HepG2 (cell line): Measurements from ENCODE around the gene C17orf58. TPM values are rescaled to one million over a fixed set of nuclear protein-coding genes. Genes with fewer than 3 reads are reported as not detected.

ENCODE experiments used
- ADNP ChIP-seq: sonication (generic); formaldehyde crosslinking; IDR thresholded peaks from 2 replicates; pipeline ENCODE4 v1.4.0; 2020; ENCODE audit warnings: missing genetic modification reagents
- GTF2F1 ChIP-seq: fragments of 150-350 bp; IDR thresholded peaks from 2 replicates; pipeline ENCODE4 v1.6.1; 2014; ENCODE audit warnings: low read length
- HNRNPH1 ChIP-seq: fragments of 200-400 bp; formaldehyde crosslinking; optimal IDR thresholded peaks from 2 replicates; pipeline ENCODE3; 2017; ENCODE audit warnings: mild to moderate bottlenecking, low read depth, low read length
- JUN ChIP-seq: sonication (generic); formaldehyde crosslinking; IDR thresholded peaks from 2 replicates; pipeline ENCODE4 v1.4.0; 2020; ENCODE audit warnings: mild to moderate bottlenecking, missing genetic modification reagents
- MYPOP ChIP-seq: sonication (generic); formaldehyde crosslinking; IDR thresholded peaks from 2 replicates; pipeline ENCODE4 v1.8.1; 2023; ENCODE audit warnings: mild to moderate bottlenecking, moderate library complexity, missing genetic modification reagents
- SIX1 ChIP-seq: sonication (generic); formaldehyde crosslinking; IDR thresholded peaks from 2 replicates; pipeline ENCODE4 v1.4.0; 2020; ENCODE audit warnings: missing genetic modification reagents, borderline replicate concordance
- TBL1XR1 ChIP-seq: fragments of 150-350 bp; IDR thresholded peaks from 2 replicates; pipeline ENCODE4 v1.6.1; 2014; ENCODE audit warnings: borderline replicate concordance, low read length; ENCODE audit not compliant: partially characterized antibody
- TEAD3 ChIP-seq: optimal IDR thresholded peaks from 2 replicates; pipeline ENCODE3; 2016; ENCODE audit warnings: borderline replicate concordance
- USF2 ChIP-seq, 2 experiments: sonication (generic) in 1 of 2; formaldehyde crosslinking in 1 of 2; IDR thresholded peaks; 2 replicates each; pipeline versions ENCODE4 v1.5.1 to v1.6.1; 2011 to 2020; ENCODE audit warnings: borderline replicate concordance in 1 of 2, low read depth in 1 of 2, low read length in 1 of 2, mild to moderate bottlenecking in 1 of 2, missing genetic modification reagents in 1 of 2, moderate library complexity in 1 of 2
- ZNF124 ChIP-seq: sonication (generic); formaldehyde crosslinking; IDR thresholded peaks from 2 replicates; pipeline ENCODE4 v1.4.0; 2020; ENCODE audit warnings: missing genetic modification reagents
- ZNF17 ChIP-seq: sonication (generic); formaldehyde crosslinking; IDR thresholded peaks from 2 replicates; pipeline ENCODE4 v1.5.0; 2020; ENCODE audit warnings: mild to moderate bottlenecking, missing genetic modification reagents
- ZNF18 ChIP-seq: sonication (generic); formaldehyde crosslinking; IDR thresholded peaks from 2 replicates; pipeline ENCODE4 v1.8.0; 2022; ENCODE audit warnings: mild to moderate bottlenecking, missing genetic modification reagents; ENCODE audit not compliant: insufficient replicate concordance
- ZNF362 ChIP-seq: sonication (generic); formaldehyde crosslinking; IDR thresholded peaks from 2 replicates; pipeline ENCODE4 v1.4.0; 2020; ENCODE audit warnings: missing genetic modification reagents, mild to moderate bottlenecking, borderline replicate concordance
- ZNF556 ChIP-seq: sonication (generic); formaldehyde crosslinking; IDR thresholded peaks from 2 replicates; pipeline ENCODE4 v1.4.0; 2020; ENCODE audit warnings: mild to moderate bottlenecking, missing genetic modification reagents, borderline replicate concordance
- ZNF580 ChIP-seq: IDR thresholded peaks from 2 replicates; pipeline ENCODE4 v1.6.1; 2016; ENCODE audit warnings: low read depth, borderline replicate concordance
- ZNF691 ChIP-seq: sonication (generic); formaldehyde crosslinking; IDR thresholded peaks from 2 replicates; pipeline ENCODE4 v1.4.0; 2020; ENCODE audit warnings: missing genetic modification reagents, low read depth, mild to moderate bottlenecking, borderline replicate concordance
- ZNF737 ChIP-seq: sonication (generic); formaldehyde crosslinking; IDR thresholded peaks from 2 replicates; pipeline ENCODE4 v1.5.0; 2020; ENCODE audit warnings: missing genetic modification reagents, mild to moderate bottlenecking, borderline replicate concordance
- ZNF770 ChIP-seq: sonication (generic); formaldehyde crosslinking; IDR thresholded peaks from 2 replicates; pipeline ENCODE4 v1.5.0; 2020; ENCODE audit warnings: mild to moderate bottlenecking, missing genetic modification reagents
- polyA plus RNA-seq, 8 experiments: library from polyadenylated mRNA; depleted of rRNA in 3 of 8; stranded (reverse) in 7 of 8; unstranded in 1 of 8; fragments of >200 nt; fragmentation: Illumina TruSeq in 4 of 8; extraction: Trizol in 4 of 8; gene quantifications; 2 replicates each; pipeline versions ENCODE4 v1.2.1 to v1.2.3, GENCODE V29; 2011 to 2016; ENCODE audit warnings: low read depth in 4 of 8, missing spikeins in 1 of 8, mixed read lengths in 1 of 8; ENCODE audit not compliant: insufficient read depth in 1 of 8
- total RNA-seq, 5 experiments: library from RNA; depleted of rRNA; stranded (reverse); fragments of >200 nt; fragmentation: Illumina TruSeq; extraction: Trizol; gene quantifications; 2 replicates each; pipeline ENCODE4 v1.2.3, GENCODE V29; 2016; ENCODE audit warnings: low read depth in 1 of 5

Gene C17orf58
- total and polyA plus RNA-seq, 2 of the 13 experiments (the other 11 are each of a cell fraction or from before 2014, with no cell fraction given): 15.6 to 15.8 TPM

GRCh38 chr17:68029512-68030215 lies 33.4 kb upstream of the C17orf58 start (continued):
- TF ChIP-seq GTF2F1 (no peak), ZNF18 (CRISPR knock-in tag) (no peak), JUN (CRISPR knock-in tag) (0 out of 2 replicates have a peak, but pooled peaks have one; percentile 68), SIX1 (CRISPR knock-in tag) (peak; percentile 97), ZNF770 (CRISPR knock-in tag) (no peak), ZNF362 (CRISPR knock-in tag) (peak; percentile 71; the same call in 1 of the 2 replicates), MYPOP (CRISPR knock-in tag) (peak; percentile 49; the same call in 1 of the 2 replicates), USF2 (IDR thresholded peaks at IDR 0.05; ENCODE audit: low read depth, low read length) (peak; percentile 14; the same call in 1 of the 2 replicates), USF2 (CRISPR knock-in tag; IDR thresholded peaks at IDR 0.05; ENCODE audit: borderline replicate concordance) (no peak), ZNF124 (peak; percentile 96; the same call in 1 of the 2 replicates), ADNP (CRISPR knock-in tag) (no peak), ZNF17 (no peak), ZNF691 (CRISPR knock-in tag) (0 out of 2 replicates have a peak, but pooled peaks have one; percentile 81), ZNF737 (no peak), TBL1XR1 (peak; percentile 73), ZNF556 (CRISPR knock-in tag) (peak; percentile 71; the same call in 1 of the 2 replicates), HNRNPH1 (no peak), ZNF580 (peak; percentile 43; the same call in 1 of the 2 replicates), TEAD3 (CRISPR knock-in tag) (peak; percentile 86)
